Upper lobe of right lung (tissue), 1 donor: ENCODE results near the gene KRTAP5-10. TPM values are rescaled to one million over a fixed set of nuclear protein-coding genes. Genes with fewer than 3 reads are reported as not detected.
"Not testable (repeated sequence)": the region's sequence is repeated elsewhere in the genome, so short reads cannot be mapped to it uniquely, and the experiment has no call there.

ENCODE experiments used
- ATAC-seq: fragments of 200-7000 bp; cut with Tn5 transposase; one replicate; pipeline ENCODE4 v1.9.1; 2020; ENCODE audit warnings: mild to moderate bottlenecking, moderate library complexity
- DNase-seq: peaks from one replicate; pipeline ENCODE4 v3.0.0-alpha.2; 2020
- H3K27ac ChIP-seq: fragments of 200-600 bp; one replicate; pipeline ENCODE4 v1.8.0; 2022
- H3K27me3 ChIP-seq: fragments of 200-600 bp; one replicate; pipeline ENCODE4 v1.8.0; 2022; ENCODE audit warnings: mild to moderate bottlenecking
- H3K36me3 ChIP-seq: fragments of 200-600 bp; one replicate; pipeline ENCODE4 v1.8.0; 2022
- H3K4me1 ChIP-seq: fragments of 200-600 bp; one replicate; pipeline ENCODE4 v1.8.0; 2022
- H3K4me3 ChIP-seq: fragments of 200-600 bp; one replicate; pipeline ENCODE4 v1.8.0; 2022; ENCODE audit warnings: mild to moderate bottlenecking
- H3K9me3 ChIP-seq: fragments of 200-600 bp; one replicate; pipeline ENCODE4 v1.8.0; 2022
- intact Hi-C: fragments of 100-400 bp; cut with DNase I; formaldehyde crosslinking; loops from one replicate; pipeline ENCODE4 v1.11.0; 2022
- total RNA-seq: library from RNA; stranded (reverse); fragmentation: NEBNext Ultra II Directional; extraction: Animal tissue kit (Norgen Biotek cat#: 25700); gene quantifications from one replicate; pipeline ENCODE4 v1.2.1, GENCODE V29; 2021
- TF ChIP-seq, protein P1 (sequence below): fragments of 200-600 bp; IDR thresholded peaks from one replicate; pipeline ENCODE4 v1.8.0; 2022; ENCODE audit warnings: antibody characterized with exemption
- donor health status: DM: no; HTN: yes; CAD: no; lungs with severe emphysema.

Gene KRTAP5-10
- total RNA-seq, 1 donor from 2014 or later, result not detected

- DNase-seq, result no peak
Observed at GRCh38 chr11:71568704-71569349, 3.5 kb downstream of the KRTAP5-10 start.

GRCh38 chr11:71571101-71571850 lies 5.9 kb downstream of the KRTAP5-10 start:
- intact Hi-C loops, H3K4me1 ChIP-seq, H3K9me3 ChIP-seq, H3K4me3 ChIP-seq, ATAC-seq, H3K27ac ChIP-seq, DNase-seq, H3K36me3 ChIP-seq, H3K27me3 ChIP-seq: not testable (repeated sequence)

More at GRCh38 chr11:71568704-71569349, 3.5 kb downstream of the KRTAP5-10 start:
- Histone ChIP-seq H3K27ac (no peak overlapping the region), H3K4me1 (no peaks in the 10 kb centered on the region), H3K4me3 (no peak overlapping the region), H3K9me3 (no peaks in the 10 kb centered on the region), H3K27me3 (peaks cover 4% of the 10 kb centered on the region), H3K36me3 (no peaks in the 10 kb centered on the region)
- no peak for ATAC-seq
- intact Hi-C loops, result no loop called here
- TF ChIP-seq, protein P1, sequence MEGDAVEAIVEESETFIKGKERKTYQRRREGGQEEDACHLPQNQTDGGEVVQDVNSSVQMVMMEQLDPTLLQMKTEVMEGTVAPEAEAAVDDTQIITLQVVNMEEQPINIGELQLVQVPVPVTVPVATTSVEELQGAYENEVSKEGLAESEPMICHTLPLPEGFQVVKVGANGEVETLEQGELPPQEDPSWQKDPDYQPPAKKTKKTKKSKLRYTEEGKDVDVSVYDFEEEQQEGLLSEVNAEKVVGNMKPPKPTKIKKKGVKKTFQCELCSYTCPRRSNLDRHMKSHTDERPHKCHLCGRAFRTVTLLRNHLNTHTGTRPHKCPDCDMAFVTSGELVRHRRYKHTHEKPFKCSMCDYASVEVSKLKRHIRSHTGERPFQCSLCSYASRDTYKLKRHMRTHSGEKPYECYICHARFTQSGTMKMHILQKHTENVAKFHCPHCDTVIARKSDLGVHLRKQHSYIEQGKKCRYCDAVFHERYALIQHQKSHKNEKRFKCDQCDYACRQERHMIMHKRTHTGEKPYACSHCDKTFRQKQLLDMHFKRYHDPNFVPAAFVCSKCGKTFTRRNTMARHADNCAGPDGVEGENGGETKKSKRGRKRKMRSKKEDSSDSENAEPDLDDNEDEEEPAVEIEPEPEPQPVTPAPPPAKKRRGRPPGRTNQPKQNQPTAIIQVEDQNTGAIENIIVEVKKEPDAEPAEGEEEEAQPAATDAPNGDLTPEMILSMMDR, result no peak

DNA sequence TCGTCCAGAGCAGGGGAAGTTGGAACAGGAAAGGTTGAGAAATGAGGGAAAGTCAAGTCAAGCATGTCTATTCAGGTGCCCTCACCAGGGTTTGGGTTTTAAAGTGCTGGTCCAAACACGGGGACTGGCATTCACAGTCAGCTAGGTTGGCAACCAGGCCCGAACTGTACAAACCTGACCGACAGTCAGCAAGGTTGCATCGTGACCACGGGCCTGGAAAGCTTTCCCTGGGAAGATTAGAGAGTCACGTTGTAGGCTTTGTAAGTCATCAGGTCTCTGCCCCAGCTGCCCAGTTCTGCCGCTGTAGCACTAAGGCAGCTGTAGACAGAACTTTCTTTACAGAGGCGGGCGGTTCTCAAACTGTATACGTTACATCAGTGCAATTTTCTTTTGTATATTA lies 7.4 kb downstream of the KRTAP5-10 start:
- DNase-seq (no peak), ATAC-seq (no peak)
- H3K36me3 ChIP-seq, result no peaks in the 10 kb centered on the region
- no peaks in the 10 kb centered on the region for H3K27me3 ChIP-seq
- H3K4me3 ChIP-seq, result no peak overlapping the region
- H3K27ac ChIP-seq, result no peak overlapping the region
- H3K4me1 ChIP-seq, result no peaks in the 10 kb centered on the region
- intact Hi-C loops, result no loop called here
- TF ChIP-seq, protein P1, result no peak
- no peaks in the 10 kb centered on the region for H3K9me3 ChIP-seq

GRCh38 chr11:71574418-71574817 lies 9.1 kb downstream of the KRTAP5-10 start:
- intact Hi-C loops, result no loop called here
- no peak for ATAC-seq
- no peaks in the 10 kb centered on the region for H3K36me3 ChIP-seq
- no peaks in the 10 kb centered on the region for H3K4me1 ChIP-seq
- no peak for DNase-seq
- H3K27ac ChIP-seq, result no peak overlapping the region
- TF ChIP-seq, protein P1, result no peak
- H3K9me3 ChIP-seq, result no peaks in the 10 kb centered on the region
- no peaks in the 10 kb centered on the region for H3K27me3 ChIP-seq
- H3K4me3 ChIP-seq, result no peak overlapping the region

- DNase-seq (no peak), ATAC-seq (no peak)
- TF ChIP-seq, protein P1, result no peak
- Histone ChIP-seq H3K4me3 (no peak overlapping the region), H3K36me3 (no peaks in the 10 kb centered on the region), H3K9me3 (no peaks in the 10 kb centered on the region), H3K27ac (no peak overlapping the region), H3K4me1 (no peaks in the 10 kb centered on the region), H3K27me3 (no peaks in the 10 kb centered on the region)
- intact Hi-C loops, result no loop called here
Observed at GRCh38 chr11:71575723-71576424, 10.5 kb downstream of the KRTAP5-10 start.

DNA sequence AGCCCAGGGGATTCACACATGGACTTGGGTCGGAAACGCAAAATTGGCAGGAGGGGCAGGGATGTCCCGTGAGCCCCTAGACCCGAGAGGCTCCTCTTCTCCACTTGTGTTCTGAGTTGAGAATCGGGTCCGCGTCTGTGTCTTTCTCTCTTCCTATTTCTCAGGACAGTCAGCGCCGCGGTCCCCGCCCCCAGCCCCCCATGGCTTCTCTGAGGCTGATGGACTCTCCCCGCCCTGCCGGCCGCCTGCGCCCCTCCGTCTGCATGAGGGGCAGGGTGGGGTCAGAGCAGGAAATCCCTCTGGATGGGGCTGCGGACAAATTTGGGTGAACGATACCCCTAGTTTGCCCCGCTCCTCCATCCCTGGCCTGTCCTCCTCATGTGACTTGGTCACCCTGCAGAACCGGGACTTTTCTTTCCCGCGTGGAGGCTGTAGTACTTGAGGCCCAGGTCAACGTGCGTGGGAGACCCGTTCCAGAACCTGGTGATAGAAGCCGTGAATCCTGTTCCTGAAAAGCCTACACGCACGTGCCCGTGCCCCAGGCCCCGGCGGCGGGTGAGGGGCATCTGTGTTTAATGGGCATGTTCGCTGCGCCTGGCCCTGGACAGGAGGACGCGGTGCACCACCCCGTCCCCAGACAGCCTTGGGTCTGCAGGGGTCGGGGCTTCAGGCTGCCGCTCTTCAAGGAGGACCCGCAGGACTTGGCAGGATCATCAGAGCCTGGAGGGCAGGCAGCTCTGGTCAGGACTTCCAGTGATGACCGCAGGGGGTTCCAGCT lies 11.5 kb downstream of the KRTAP5-10 start:
- H3K27ac ChIP-seq, H3K27me3 ChIP-seq, H3K4me1 ChIP-seq, H3K9me3 ChIP-seq, H3K36me3 ChIP-seq, intact Hi-C loops, DNase-seq, ATAC-seq, H3K4me3 ChIP-seq: not testable (repeated sequence)
